ENCODE results near the gene IGSF1.

- TF ChIP-seq, protein P1, sequence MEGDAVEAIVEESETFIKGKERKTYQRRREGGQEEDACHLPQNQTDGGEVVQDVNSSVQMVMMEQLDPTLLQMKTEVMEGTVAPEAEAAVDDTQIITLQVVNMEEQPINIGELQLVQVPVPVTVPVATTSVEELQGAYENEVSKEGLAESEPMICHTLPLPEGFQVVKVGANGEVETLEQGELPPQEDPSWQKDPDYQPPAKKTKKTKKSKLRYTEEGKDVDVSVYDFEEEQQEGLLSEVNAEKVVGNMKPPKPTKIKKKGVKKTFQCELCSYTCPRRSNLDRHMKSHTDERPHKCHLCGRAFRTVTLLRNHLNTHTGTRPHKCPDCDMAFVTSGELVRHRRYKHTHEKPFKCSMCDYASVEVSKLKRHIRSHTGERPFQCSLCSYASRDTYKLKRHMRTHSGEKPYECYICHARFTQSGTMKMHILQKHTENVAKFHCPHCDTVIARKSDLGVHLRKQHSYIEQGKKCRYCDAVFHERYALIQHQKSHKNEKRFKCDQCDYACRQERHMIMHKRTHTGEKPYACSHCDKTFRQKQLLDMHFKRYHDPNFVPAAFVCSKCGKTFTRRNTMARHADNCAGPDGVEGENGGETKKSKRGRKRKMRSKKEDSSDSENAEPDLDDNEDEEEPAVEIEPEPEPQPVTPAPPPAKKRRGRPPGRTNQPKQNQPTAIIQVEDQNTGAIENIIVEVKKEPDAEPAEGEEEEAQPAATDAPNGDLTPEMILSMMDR (IDR thresholded peaks at IDR 0.05): no peak
- TF ChIP-seq POLR2AphosphoS5 (IDR thresholded peaks at IDR 0.05): no peak
- no peak for TF ChIP-seq EP300 (IDR thresholded peaks at IDR 0.05)
Observed at GRCh38 chrX:131287560-131288179, 1.4 kb downstream of the IGSF1 start.

Measured in sigmoid colon (tissue), 4 donors.